AG09319 (cell line): Measurements from ENCODE around the gene MBLAC1.
"Not testable (repeated sequence)": the region's sequence is repeated elsewhere in the genome, so short reads cannot be mapped to it uniquely, and the experiment has no call there.

Experiments
- DNase-seq: peaks from one replicate; pipeline ENCODE4 v3.0.0-alpha.2; 2010; ENCODE audit warnings: low read depth; ENCODE audit errors: extremely low read depth
- TF ChIP-seq, protein P1 (sequence below): IDR thresholded peaks from 2 replicates; pipeline ENCODE4 v1.5.1; 2011; ENCODE audit warnings: low read depth, mild to moderate bottlenecking, inconsistent platforms, low read length, moderate library complexity

MBLAC1 gene

DNA sequence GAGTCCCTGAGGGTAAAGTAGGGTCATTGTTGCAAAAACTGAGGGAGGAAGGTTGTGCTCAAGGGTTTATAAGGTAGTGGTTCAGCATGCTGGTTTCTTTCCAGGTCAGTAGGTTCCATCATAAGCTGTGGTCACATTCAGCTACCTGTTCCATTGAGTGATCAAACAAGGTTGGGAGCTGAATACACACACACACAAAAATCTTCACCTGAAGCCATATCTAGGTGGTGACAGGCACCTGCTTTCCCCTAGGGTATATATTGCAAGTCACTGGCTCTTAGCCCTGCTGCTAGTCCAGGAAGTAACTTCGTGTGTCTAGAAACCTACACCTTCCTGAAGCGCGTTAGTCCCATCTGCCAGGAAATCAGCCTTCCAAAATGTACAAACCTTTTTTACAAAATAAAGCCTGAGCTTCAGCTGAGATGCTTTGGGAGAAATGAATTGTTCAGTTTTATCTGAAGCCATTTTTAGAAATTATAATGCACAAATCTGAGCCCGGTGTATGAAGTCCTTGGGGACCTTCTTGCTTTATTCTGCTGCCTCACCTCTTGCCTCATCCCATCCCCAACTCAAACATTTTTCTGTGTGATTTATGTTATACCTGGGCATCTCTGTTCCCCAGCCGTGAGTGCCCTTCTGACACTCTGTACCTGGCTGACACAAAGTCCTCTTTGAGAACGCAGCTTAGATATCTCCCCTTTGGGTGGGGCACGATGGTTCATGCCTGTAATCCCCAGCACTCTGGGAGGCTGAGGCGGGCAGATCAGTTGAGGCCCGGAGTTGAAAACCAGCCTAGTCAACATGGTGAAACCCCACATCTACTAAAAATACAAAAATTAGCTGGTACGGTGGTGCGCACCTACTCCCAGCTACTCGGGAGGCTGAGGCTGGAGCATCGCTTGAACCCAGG lies 11.3 kb downstream of the MBLAC1 start:
- TF ChIP-seq, protein P1, sequence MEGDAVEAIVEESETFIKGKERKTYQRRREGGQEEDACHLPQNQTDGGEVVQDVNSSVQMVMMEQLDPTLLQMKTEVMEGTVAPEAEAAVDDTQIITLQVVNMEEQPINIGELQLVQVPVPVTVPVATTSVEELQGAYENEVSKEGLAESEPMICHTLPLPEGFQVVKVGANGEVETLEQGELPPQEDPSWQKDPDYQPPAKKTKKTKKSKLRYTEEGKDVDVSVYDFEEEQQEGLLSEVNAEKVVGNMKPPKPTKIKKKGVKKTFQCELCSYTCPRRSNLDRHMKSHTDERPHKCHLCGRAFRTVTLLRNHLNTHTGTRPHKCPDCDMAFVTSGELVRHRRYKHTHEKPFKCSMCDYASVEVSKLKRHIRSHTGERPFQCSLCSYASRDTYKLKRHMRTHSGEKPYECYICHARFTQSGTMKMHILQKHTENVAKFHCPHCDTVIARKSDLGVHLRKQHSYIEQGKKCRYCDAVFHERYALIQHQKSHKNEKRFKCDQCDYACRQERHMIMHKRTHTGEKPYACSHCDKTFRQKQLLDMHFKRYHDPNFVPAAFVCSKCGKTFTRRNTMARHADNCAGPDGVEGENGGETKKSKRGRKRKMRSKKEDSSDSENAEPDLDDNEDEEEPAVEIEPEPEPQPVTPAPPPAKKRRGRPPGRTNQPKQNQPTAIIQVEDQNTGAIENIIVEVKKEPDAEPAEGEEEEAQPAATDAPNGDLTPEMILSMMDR, result no peak
- no peak for DNase-seq

DNA sequence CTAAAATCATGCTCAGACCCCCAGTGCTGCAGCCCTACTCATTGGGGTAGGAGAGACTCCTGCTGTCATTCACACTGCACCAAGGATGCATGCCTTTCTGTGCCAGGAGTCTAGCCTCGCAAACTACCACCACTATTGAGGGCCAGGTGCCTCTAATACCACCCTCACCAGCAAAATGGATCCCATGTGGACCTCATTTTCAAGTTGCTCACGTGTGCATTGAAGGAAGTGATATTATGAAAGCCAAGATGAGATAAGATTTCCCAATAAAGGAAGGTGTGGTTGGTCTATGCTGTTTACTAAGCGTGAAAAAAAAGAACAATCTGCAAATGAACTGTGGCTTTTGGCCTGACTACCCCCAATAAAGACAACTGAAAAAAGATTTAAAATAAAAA lies 14.8 kb downstream of the MBLAC1 start:
- TF ChIP-seq, protein P1, result no peak
- DNase-seq, result no peak

DNA sequence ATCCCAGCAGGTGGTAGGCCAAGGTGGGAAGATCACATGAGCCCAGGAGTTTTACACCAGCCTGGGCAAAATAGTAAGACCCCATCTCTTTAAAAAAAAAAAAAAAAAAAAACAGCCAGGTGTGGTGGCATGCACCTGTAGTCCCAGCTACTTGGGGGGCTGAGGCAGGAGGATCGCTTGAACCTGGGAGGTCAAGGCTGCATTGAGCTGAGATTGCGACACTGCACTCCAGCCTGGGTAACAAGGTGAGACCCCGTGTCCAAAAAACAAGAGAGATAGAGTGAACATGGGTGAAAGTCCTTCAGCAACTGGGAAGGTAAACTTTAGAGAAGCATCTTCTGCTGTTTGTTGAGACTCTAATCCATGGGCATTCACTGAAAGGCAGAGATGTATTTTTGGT lies 15.7 kb downstream of the MBLAC1 start:
- TF ChIP-seq, protein P1, result no peak
- no peak for DNase-seq

DNA sequence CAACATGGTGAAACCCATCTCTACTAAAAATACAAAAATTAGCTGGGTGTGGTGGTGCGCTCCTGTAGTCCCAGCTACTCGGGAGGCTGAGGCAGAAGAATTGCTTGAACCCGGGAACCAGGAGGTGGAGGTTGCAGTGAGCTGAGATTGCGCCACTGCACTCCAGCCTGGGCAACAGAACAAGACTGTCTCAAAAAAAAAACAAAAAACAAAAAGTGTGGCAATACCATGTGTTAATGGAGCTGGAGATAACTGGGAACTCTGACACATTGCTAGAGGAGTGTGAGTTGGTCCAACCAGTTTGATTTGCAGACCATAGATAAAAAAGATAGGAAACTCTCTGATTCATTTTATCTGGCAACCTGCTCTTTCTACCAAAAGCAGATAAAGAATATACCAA lies 19.6 kb downstream of the MBLAC1 start:
- not testable (repeated sequence) for DNase-seq

DNA sequence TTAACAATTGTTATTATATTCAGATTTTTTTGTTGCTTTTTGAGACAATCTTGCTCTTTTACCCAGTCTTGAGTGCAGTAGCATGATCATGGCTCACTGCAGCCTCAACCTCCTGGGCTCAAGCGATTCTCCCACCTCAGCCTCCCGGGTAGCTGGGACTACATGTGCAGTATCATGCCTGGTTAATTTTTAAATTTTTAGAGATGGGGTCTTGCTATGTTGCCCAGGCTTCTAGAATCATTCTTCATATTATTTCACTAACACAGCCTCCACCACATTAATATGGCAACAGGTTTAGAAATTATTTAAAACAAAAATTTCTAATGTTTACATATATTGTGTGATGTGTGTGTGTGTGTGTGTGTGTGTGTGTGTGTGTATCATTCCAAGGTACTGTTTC lies 20.5 kb downstream of the MBLAC1 start:
- no peak for DNase-seq
- TF ChIP-seq, protein P1, result no peak

DNA sequence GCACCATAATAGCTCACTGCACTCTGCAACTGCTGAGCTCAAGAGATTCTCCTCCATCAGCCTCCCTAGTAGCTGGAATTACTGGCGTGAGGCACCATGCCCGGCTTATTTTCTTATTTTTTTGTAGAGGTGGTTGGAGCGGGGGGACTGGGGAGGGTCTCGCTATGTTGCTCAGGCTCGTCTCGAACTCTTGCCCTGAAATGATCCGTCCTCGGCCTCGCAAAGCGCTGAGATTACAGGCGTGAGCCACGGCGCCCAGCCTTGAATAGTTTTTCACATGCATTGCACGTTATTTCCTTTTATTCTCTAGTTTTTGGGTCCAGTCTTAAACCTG lies 21.4 kb downstream of the MBLAC1 start:
- no peak for DNase-seq
- TF ChIP-seq, protein P1, result no peak

DNA sequence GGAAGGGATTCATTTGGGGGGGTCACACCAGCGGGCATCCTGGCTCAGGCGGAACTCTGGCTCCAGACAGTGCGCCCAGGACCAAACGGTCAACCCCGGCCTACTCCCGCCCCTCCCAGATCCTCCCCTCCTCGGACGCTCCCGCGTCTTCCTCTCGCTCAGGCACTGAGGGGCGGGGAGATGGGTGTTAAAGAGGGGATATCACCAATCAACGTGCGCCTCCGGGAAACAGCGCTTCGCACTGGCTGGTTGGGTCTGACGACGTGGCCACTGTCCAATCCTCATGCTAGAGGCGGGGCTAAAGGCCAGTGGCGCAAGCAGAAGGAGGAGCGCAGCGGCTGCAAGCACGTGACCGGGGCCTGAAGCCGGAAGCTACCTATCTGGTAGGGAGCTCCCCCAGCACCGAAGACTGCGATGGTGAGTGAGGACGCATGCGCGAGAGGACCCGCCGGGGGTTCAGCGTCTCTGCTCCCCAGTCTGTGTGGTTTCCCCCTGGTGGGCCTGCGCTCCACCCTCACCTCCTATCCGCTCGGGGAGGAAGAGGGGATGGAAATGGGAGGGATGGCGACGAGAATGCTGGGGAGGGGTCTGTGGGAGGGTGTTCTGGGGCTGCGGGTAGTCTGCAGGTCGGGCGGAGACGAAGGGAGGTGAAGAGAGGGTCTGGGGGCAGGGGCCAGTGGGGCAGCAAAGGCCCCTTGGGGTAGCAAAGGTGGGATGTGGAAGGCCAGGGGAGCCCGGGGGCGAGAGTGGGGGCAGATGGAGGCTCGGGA lies 22.0 kb downstream of the MBLAC1 start, which contains the start of gene LAMTOR4:
LAMTOR4 (plus strand) TSS at position 360 of the 770 bp plus-strand sequence; CDS start at position 415, 55 bp downstream.
- TF ChIP-seq, protein P1, result no peak

More for the DNA sequence above, 22.0 kb downstream of the MBLAC1 start, which contains the start of gene LAMTOR4:
- DNase-seq, result peak; percentile 98
